Fibroblast of villous mesenchyme (primary cell): Measurements from ENCODE around the gene ATF4. TPM values are rescaled to one million over a fixed set of nuclear protein-coding genes. Genes with fewer than 3 reads are reported as not detected.

ENCODE experiments used
- DNase-seq: peaks from one replicate; pipeline ENCODE4 v3.0.0-alpha.2; 2010; ENCODE audit warnings: low read depth
- H3K4me3 ChIP-seq: 2 replicates; pipeline ENCODE4 v1.5.1; 2011; ENCODE audit warnings: low read depth, mild to moderate bottlenecking, low read length
- total RNA-seq: library from RNA; depleted of rRNA; stranded (reverse); fragments of >200 nt; gene quantifications from 2 replicates; pipeline ENCODE4 v1.2.3, GENCODE V29; 2012
- TF ChIP-seq, protein P1 (sequence below): IDR thresholded peaks from 2 replicates; pipeline ENCODE4 v1.5.1; 2012; ENCODE audit warnings: low read depth, mild to moderate bottlenecking, low read length; ENCODE audit not compliant: insufficient read depth

The ATF4 gene
- total RNA-seq, 1 donor = 200 TPM

DNA sequence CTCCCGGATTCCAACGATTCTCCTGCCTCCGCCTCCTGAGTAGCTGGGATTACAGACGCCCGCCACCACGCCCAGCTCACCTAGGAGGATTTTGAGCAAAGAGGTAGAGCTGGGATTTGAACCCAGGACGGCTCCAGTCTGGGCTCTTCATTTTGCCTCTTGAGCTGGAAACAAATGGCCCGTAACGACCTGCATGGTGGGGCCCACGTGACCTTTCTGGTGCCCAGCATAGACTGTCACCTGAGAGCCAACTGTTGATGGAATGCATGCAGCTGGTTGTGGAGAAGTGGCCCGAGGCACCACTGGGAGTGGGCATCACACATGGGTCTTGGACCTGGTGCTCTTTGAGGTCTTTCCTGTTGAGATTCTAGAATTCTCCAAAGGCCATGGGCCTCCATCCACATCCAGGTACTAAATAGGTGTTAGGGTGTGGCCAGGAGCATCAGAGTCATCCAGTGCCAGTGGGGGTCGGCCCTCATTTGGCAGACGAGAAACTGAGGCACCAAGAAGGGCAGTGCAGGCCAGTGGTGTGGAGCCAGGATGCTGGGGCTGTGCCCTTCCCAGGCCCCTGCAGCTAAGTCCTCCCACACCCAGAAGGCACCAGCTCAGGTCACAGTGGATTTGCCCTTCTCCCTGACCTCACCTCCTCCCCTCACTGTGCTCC, 3.9 kb downstream of the ATF4 start:
- H3K4me3 ChIP-seq = no peak overlapping the region
- TF ChIP-seq, protein P1, sequence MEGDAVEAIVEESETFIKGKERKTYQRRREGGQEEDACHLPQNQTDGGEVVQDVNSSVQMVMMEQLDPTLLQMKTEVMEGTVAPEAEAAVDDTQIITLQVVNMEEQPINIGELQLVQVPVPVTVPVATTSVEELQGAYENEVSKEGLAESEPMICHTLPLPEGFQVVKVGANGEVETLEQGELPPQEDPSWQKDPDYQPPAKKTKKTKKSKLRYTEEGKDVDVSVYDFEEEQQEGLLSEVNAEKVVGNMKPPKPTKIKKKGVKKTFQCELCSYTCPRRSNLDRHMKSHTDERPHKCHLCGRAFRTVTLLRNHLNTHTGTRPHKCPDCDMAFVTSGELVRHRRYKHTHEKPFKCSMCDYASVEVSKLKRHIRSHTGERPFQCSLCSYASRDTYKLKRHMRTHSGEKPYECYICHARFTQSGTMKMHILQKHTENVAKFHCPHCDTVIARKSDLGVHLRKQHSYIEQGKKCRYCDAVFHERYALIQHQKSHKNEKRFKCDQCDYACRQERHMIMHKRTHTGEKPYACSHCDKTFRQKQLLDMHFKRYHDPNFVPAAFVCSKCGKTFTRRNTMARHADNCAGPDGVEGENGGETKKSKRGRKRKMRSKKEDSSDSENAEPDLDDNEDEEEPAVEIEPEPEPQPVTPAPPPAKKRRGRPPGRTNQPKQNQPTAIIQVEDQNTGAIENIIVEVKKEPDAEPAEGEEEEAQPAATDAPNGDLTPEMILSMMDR = no peak
- no peak for DNase-seq

DNA sequence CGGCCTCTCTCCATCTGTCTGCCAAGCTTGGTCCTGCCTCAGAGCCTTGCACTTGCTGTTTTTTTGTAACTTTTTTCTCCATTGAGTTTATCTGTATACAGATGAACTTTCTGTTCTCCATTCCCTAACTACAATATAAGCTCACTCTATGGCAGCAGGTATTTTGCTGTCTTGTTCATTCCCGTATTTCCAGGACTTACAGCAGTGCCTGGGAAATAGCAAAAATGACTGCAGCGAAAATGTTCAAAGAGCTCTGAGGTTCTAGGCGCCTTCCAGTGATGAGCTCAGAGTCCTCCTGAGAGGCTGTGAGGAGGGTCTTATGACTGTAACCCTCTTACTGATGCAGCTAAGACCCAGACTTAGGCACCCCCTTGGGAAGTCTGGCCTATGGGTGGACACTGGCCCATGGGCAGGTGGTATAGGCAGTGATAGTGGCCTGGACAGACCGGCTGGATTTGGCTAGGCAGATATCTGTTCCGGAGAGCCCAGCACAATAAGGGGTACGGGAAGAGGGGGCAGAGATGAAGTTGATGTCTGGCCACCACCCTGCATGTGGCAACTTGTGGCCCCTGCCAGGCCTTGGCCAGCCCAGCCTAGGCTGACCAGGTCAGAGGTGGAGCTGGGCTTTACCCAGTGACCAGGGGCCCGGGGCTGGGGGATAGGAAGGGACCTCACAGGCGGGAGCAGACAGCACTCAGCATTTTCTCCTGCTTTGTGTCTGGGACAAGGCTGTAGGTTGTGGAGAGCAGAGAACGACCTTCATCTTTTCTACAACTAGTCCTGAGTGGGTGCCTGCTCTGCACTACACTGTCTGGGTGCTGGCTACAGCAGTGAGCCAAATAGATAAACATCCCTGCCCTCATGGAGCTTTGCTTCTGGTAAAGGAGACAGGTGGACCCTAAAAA, 4.6 kb downstream of the ATF4 start:
- TF ChIP-seq, protein P1 = no peak
- no peak for DNase-seq
- no peak overlapping the region for H3K4me3 ChIP-seq

DNA sequence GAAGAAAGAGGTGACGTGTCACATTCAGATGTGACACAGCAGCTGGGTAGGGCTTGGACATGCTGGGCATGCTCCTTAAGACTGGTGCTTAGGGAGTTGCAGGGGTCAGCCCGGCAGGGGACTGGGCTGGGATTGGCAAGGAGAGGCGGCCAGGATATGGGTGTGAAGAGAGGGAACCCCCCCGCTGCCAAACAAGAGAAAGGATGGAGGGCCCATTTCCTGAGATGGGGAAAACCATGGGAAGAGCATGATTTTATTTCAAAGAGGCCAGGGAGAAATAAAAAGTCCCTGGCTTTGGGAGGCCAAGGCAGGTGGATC, 5.3 kb downstream of the ATF4 start:
- no peak for DNase-seq
- TF ChIP-seq, protein P1 = no peak
- no peak overlapping the region for H3K4me3 ChIP-seq

DNA sequence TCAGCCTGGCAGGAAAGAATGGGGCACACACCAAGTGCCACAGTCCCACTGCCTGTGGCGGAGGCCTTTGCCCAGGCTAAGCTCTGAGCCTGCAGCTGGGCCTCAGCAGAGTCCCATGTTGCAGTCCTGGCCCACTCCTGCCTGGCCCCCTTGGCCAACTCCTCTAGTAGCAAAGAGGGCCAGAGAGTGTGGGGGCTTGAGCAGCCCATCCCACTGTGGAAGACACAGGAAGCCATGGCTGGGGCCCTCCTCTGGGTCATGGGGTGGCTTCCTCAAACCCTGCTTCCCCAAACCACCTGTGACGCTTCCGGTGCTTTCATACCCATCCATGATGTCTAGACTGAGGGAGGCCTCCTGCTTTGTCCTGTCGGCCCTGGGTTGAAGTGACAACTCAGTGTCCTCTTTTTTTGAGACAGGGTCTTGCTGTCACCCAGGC, 6.4 kb downstream of the ATF4 start:
- DNase-seq = no peak
- TF ChIP-seq, protein P1 = no peak
- no peak overlapping the region for H3K4me3 ChIP-seq

DNA sequence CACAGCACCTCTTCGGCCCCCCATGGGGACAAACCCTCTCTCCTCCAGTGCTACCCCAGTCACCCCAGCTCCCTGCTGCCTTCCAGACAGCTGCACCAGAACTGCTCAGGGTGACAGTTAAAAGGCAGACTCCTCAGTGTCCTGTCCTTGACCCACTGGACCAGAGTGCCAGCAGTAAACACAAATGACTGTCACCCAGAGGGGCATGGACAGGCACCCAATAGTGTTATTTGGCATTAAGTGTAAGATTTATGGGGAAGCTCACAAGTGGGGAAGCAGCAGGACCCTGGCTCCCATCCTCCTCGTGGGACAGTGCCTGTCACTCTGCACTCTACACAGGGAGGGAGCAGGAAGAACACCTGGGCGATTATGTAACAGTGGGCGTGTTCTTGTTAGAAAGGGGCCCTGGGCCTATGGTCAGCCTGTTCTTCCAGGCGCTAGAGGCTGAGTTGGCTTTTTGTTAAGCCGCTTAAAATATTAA, 7.2 kb downstream of the ATF4 start:
- no peak for DNase-seq
- TF ChIP-seq, protein P1 = no peak
- H3K4me3 ChIP-seq = no peak overlapping the region

DNA sequence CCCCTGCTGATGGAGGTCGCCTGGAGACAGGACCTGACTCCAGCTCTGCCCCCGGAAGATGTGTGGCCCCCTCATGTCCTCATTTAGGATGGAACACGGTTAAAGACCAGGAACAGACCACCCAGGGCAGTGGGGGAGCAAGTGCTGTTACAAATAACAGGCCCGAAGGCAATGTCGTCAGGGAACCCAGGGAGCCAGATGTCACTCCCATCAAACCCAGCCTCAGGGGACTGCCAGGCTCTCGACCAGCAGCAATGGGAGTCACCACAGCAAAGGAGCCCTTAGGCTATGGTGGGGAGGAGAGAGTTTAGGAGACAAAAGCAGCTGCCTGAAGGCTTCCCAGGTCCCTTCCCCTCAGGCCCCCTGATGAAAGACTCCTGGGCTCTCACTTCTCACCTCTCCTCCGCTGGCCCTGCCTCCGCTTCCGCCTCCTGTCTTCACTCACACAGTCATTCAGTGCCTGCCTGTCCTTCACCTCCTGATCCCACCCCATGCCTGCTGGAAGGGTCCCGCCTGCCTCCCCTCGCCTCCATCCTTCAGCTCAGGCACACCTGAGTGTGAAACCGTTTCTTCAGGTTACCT, 7.8 kb downstream of the ATF4 start:
- DNase-seq = peak; percentile 27
- TF ChIP-seq, protein P1 = no peak

More for the DNA sequence above, 7.8 kb downstream of the ATF4 start:
- no peak overlapping the region for H3K4me3 ChIP-seq
